B cell (primary cell): Measurements from ENCODE around the gene PTGS2. TPM values are rescaled to one million over a fixed set of nuclear protein-coding genes. Genes with fewer than 3 reads are reported as not detected.

ENCODE experiments used
- ATAC-seq: fragments of 200-7000 bp; cut with Tn5 transposase; one replicate; pipeline ENCODE4 v1.10.0; 2021; ENCODE audit warnings: low read depth, mild to moderate bottlenecking, moderate number of reproducible peaks, moderate library complexity
- CTCF ChIA-PET: fragments of 350-600 bp; sonication (Branson Sonifier 250); formaldehyde crosslinking; loops from one replicate; lab custom pipeline; 2021; ENCODE audit warnings: antibody characterized with exemption, inconsistent platforms; lab: Charles Lee
- POLR2A ChIA-PET: fragments of 350-600 bp; sonication (Branson Sonifier 250); formaldehyde crosslinking; loops from one replicate; lab custom pipeline; 2021; ENCODE audit warnings: antibody characterized with exemption; lab: Charles Lee
- DNase-seq: peaks from one replicate; pipeline ENCODE4 v3.0.0; 2013
- H2AFZ ChIP-seq: 2 replicates; pipeline ENCODE4 v1.6.1; 2012; ENCODE audit warnings: mild to moderate bottlenecking, low read depth, low read length; ENCODE audit not compliant: insufficient read depth, poor library complexity, severe bottlenecking
- H3K27ac ChIP-seq, 2 donors: 1 replicate in 1 of 2; 2 replicates in 1 of 2; pipeline ENCODE4 v1.5.1; 2012 to 2013; ENCODE audit warnings: low read length in 2 of 2, mild to moderate bottlenecking in 2 of 2, moderate library complexity in 1 of 2
- H3K27me3 ChIP-seq, 4 experiments: fragments of 200-600 bp in 1 of 4; sonication (generic) in 1 of 4; replicated peaks in 1 of 4; 1 replicate in 2 of 4; 2 replicates in 2 of 4; pipeline versions ENCODE4 v1.6.1 to v1.7.0; 2013 to 2016; ENCODE audit warnings: low read length in 3 of 4, mild to moderate bottlenecking in 2 of 4, mixed read lengths in 1 of 4, moderate library complexity in 1 of 4; ENCODE audit not compliant: insufficient read depth in 4 of 4, control insufficient read depth in 3 of 4; ENCODE audit errors: control extremely low read depth in 1 of 4
- H3K36me3 ChIP-seq, 2 experiments: replicated peaks in 1 of 2; 1 replicate in 1 of 2; 2 replicates in 1 of 2; pipeline versions ENCODE4 v1.6.1 to v1.7.1; 2013; ENCODE audit warnings: low read length in 1 of 2; ENCODE audit not compliant: insufficient read depth in 2 of 2, control insufficient read depth in 1 of 2; ENCODE audit errors: control extremely low read depth in 1 of 2, extremely low read depth in 1 of 2
- H3K4me1 ChIP-seq, 2 donors: fragments of 200-600 bp in 1 of 2; sonication (generic) in 1 of 2; 1 replicate in 1 of 2; 2 replicates in 1 of 2; pipeline versions ENCODE4 v1.5.1 to v1.6.1; 2013 to 2017; ENCODE audit warnings: low read length in 2 of 2; ENCODE audit not compliant: control insufficient read depth in 2 of 2, insufficient read depth in 2 of 2
- H3K4me2 ChIP-seq: replicated peaks from 2 replicates; pipeline ENCODE3; 2012; ENCODE audit warnings: mild to moderate bottlenecking, low read depth, low read length; ENCODE audit not compliant: poor library complexity, severe bottlenecking
- H3K4me3 ChIP-seq, 5 experiments: fragments of 200-600 bp in 1 of 5; sonication (generic) in 1 of 5; 1 replicate in 3 of 5; 2 replicates in 2 of 5; pipeline versions ENCODE4 v1.5.1 to v1.7.0; 2011 to 2016; ENCODE audit warnings: low read length in 4 of 5, mild to moderate bottlenecking in 4 of 5, low read depth in 2 of 5, control low read depth in 1 of 5, moderate library complexity in 1 of 5; ENCODE audit not compliant: insufficient read depth in 1 of 5; ENCODE audit errors: control extremely low read depth in 1 of 5, extremely low read depth in 1 of 5
- H3K79me2 ChIP-seq: fragments of 200-600 bp; sonication (generic); one replicate; pipeline ENCODE4 v1.6.0; 2016; ENCODE audit warnings: low read length; ENCODE audit not compliant: control insufficient read depth, insufficient read depth
- H3K9ac ChIP-seq: fragments of 200-600 bp; sonication (generic); 2 replicates; pipeline ENCODE4 v1.6.1; 2017; ENCODE audit warnings: mild to moderate bottlenecking, low read length, moderate library complexity
- H3K9me3 ChIP-seq, 3 donors: one replicate each; pipeline versions ENCODE4 v1.6.1 to v1.7.1; 2013; ENCODE audit warnings: low read length in 2 of 3; ENCODE audit not compliant: control insufficient read depth in 2 of 3, insufficient read depth in 1 of 3; ENCODE audit errors: control extremely low read depth in 1 of 3
- H4K20me1 ChIP-seq: 2 replicates; pipeline ENCODE4 v1.6.0; 2012; ENCODE audit warnings: mild to moderate bottlenecking, low read length; ENCODE audit not compliant: insufficient read depth, control insufficient read depth, poor library complexity, severe bottlenecking
- H3K27ac Mint-ChIP-seq: one replicate; pipeline ENCODE4 v1.8.0; 2021; ENCODE audit warnings: mixed read lengths
- H3K27me3 Mint-ChIP-seq: one replicate; pipeline ENCODE4 v1.8.0; 2021; ENCODE audit warnings: mixed read lengths
- H3K4me1 Mint-ChIP-seq: one replicate; pipeline ENCODE4 v1.8.0; 2021; ENCODE audit warnings: mixed read lengths
- H3K4me3 Mint-ChIP-seq: one replicate; pipeline ENCODE4 v1.8.0; 2021; ENCODE audit warnings: mixed read lengths
- H3K9me3 Mint-ChIP-seq: one replicate; pipeline ENCODE4 v1.8.0; 2022; ENCODE audit warnings: mixed read lengths; ENCODE audit not compliant: insufficient read depth
- CTCF ChIP-seq: fragments of 200-600 bp; IDR thresholded peaks from one replicate; pipeline ENCODE4 v1.8.0; 2022; ENCODE audit warnings: antibody characterized with exemption, mild to moderate bottlenecking
- EZH2 ChIP-seq: IDR thresholded peaks from 2 replicates; pipeline ENCODE4 v1.6.1; 2012; ENCODE audit warnings: borderline replicate concordance, low read depth, mild to moderate bottlenecking, moderate library complexity, low read length; ENCODE audit not compliant: insufficient read depth, poor library complexity, severe bottlenecking
- WGBS: methylation state at CpG from one replicate; pipeline ENCODE4 v1.1.5; 2013; ENCODE audit warnings: missing lambda C conversion rate; ENCODE audit not compliant: insufficient coverage; 5-methylcytosine and 5-hydroxymethylcytosine counted together
- intact Hi-C: fragments of 100-400 bp; cut with micrococcal nuclease; formaldehyde crosslinking; loops from one replicate; pipeline ENCODE4 v1.10.0; 2022
- polyA plus RNA-seq: library from polyadenylated mRNA; depleted of rRNA; stranded (reverse); fragments of >200 nt; gene quantifications from 2 replicates; pipeline ENCODE4 v1.2.3, GENCODE V29; 2012
- total RNA-seq, 2 donors: library from RNA; stranded (reverse); fragments of 120-200 nt in 1 of 2; gene quantifications; 1 replicate in 1 of 2; 2 replicates in 1 of 2; pipeline versions ENCODE4 v1.2.3 to v1.2.4, GENCODE V29; 2013 to 2022

Gene PTGS2
- total and polyA plus RNA-seq, 2 donors (not counting 1 experiment from before 2014, with no cell fraction given) = 0.85 TPM; not detected in 1

DNA sequence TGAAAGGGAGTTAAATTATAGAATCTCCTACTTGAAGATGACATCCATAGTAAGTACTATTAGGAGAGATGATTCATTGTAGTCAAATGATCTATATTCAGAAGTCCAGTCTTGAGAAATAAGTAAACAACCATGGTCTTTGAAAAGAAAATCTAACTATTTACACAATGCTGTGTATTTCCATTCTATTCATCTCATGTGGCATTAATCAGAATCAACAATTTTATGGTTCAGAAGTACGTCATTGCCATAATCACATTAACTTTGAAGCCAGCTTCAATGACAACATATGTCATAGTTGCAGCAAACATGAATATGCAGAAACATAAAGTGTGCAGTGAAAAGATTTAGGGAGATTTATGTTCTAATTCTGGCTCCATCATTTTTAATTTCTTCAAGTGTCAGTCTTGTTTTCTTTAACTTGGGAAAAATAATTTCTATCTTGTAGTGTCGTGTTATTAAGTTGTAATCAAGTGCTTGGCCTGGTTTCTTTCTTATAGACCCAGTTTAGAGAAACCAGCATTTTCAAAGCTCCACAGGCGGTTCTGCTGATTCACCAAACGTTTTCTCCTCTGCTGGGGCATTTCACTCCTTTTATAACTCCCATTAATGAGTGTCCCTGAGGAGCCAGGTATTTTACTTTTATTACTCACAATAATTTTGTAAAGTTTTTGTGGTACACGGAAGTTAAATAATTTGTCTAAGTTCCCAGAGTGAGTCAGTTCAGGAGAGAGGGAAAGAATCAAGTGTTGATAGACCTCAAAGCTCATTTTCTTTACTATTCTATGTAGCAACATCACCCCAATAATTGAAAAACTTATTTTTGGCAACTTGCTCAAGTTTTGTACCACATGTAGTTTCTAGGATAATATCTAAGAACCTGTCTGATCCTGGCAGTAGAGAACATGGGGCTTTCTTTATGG lies 35.9 kb upstream of the PTGS2 start:
- ChIA-PET CTCF (no interaction called here), POLR2A (no interaction called here)
- H3K9me3 ChIP-seq = no peaks in the 10 kb centered on the region
- Mint-ChIP-seq H3K9me3 (no peaks in the 10 kb centered on the region), H3K4me1 (no peaks in the 10 kb centered on the region), H3K4me3 (no peak overlapping the region), H3K27me3 (no peaks in the 10 kb centered on the region), H3K27ac (no peak overlapping the region)
- no peaks in the 10 kb centered on the region for H3K79me2 ChIP-seq
- no peak overlapping the region for H3K4me3 ChIP-seq
- H4K20me1 ChIP-seq = no peaks in the 10 kb centered on the region
- no peaks in the 10 kb centered on the region for H3K27me3 ChIP-seq
- H3K9ac ChIP-seq = no peak overlapping the region
- DNase-seq (no peak), ATAC-seq (no peak)
- WGBS = no CpG with 5 or more reads among the region's 5 CpGs
- H3K4me2 ChIP-seq = no peak overlapping the region
- no peak overlapping the region for H2AFZ ChIP-seq
- TF ChIP-seq CTCF (no peak), EZH2 (no peak)
- no peak overlapping the region for H3K27ac ChIP-seq
- H3K4me1 ChIP-seq = no peaks in the 10 kb centered on the region
- H3K36me3 ChIP-seq = no peaks in the 10 kb centered on the region
- intact Hi-C loops = no loop called here

DNA sequence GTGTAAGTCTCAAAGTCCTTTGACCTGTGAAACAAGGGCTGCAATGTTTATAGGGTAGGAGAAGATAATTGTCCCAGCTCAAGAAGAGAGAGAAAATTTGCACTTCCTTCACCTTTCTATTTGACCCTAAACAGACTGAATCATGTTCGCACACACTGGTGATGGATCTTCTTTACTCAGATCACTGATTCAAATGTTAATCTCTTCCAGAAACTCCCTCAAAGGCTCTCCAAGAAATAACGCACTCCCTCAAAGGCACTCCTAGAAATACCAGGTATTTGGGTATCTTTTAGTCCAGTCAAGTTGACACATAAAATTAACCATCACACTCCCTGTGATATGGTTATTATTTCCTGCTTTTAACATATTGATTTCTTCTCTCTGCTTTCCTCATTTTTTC lies 30.5 kb upstream of the PTGS2 start:
- Histone ChIP-seq H4K20me1 (no peaks in the 10 kb centered on the region), H3K9me3 (no peaks in the 10 kb centered on the region), H3K27ac (no peak overlapping the region), H3K4me3 (no peak overlapping the region), H3K27me3 (no peaks in the 10 kb centered on the region), H3K36me3 (no peaks in the 10 kb centered on the region), H3K79me2 (no peaks in the 10 kb centered on the region), H2AFZ (no peak overlapping the region), H3K9ac (no peak overlapping the region), H3K4me2 (no peak overlapping the region), H3K4me1 (no peaks in the 10 kb centered on the region)
- Mint-ChIP-seq H3K27ac (no peak overlapping the region), H3K27me3 (no peaks in the 10 kb centered on the region), H3K4me1 (no peaks in the 10 kb centered on the region), H3K9me3 (no peaks in the 10 kb centered on the region), H3K4me3 (no peak overlapping the region)
- no peak for ATAC-seq
- 100% methylated on average over 1 of the region's 2 CpGs for WGBS
- ChIA-PET POLR2A (no interaction called here), CTCF (no interaction called here)
- intact Hi-C loops = no loop called here
- TF ChIP-seq EZH2 (no peak), CTCF (no peak)
- DNase-seq = no peak
